Measurements from ENCODE around the gene CTIF.
"Not testable (repeated sequence)": the region's sequence is repeated elsewhere in the genome, so short reads cannot be mapped to it uniquely, and the experiment has no call there.

The CTIF gene

DNA sequence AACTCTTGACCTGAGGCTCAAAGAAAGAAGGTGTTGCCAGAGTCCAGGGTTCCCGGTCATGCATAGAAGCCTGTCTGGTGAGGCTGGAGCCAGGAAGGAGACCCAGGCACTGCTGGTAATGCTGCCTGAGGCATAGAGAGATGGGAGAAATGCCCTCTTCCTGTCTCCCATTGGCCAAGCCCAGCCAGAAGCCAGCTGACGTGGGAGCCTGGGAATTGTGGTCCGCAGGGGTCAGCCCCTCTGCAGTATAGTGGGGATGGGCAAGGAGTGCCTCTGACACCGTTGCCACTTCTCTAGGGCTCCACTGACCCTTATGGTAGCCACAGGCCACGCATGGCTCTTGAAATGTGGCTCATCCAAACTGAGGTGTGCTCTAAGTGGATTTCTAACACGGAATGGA, 95.7 kb downstream of the CTIF start:
- no peak overlapping the region for H3K4me3 ChIP-seq (ENCODE audit: low read depth, low read length)
- DNase-seq (ENCODE audit: low read depth) = no peak

DNA sequence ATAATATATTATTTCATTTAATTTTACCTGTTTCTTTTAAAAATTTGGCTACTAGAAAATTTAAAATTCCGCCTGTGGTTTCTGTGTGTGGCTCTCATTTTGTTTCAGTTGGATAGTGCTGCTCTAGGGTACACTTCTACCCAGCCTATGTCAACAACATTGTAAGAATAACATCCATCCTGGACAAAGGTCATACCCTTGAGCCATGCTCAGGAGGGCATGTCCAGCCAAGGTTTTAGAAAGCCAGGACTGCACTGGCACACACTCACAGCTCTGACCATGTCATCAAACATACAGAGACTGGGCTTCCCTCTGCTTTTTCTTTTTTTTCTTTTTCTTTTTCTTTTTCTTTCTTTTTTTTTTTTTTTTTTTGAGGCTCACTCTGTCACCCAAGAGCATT, 96.1 kb downstream of the CTIF start:
- DNase-seq (ENCODE audit: low read depth) = no peak

DNA sequence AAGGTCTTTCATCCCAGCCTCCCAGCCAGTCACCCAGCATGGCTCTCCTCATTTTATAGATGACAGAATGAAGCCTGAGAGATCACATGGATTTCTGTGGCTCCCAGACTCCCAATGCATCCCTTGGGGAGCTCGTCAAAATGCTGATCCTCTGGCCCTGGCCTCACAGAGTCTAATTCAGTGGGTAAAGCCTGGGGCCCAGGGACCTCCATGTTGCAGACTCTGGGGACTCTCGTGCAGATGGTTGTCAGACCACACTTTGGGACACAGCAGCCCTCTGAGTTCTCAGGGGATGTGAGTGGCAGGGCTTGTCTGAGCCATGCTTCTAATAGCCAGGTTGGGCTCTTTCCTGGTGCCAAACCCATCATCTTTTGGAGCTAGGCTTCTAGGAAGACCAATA, 97.0 kb downstream of the CTIF start:
- no peak overlapping the region for H3K4me3 ChIP-seq (ENCODE audit: low read depth, low read length)
- no peak for DNase-seq (ENCODE audit: low read depth)

More for the DNA sequence above, 96.1 kb downstream of the CTIF start:
- H3K4me3 ChIP-seq (ENCODE audit: low read depth, low read length) = no peak overlapping the region

DNA sequence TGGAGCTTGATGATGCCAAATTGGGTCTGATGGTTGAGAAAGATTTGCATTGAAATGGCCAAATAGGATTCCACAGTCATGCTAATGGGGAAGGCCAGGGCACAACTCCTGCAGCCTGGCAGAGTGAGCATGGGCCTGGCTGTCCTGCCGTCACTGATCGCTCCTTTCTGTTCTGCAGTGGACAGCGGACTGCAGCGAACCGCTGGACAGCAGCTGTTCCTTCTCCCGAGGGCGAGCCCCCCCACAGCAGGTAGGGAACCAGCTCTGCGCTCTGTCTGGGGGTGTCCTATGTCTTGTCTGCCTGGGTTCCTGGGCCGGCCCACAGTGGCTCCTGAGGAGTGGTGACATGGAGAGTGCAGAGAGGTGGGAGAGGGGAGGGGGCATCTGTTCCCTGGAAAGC, 97.6 kb downstream of the CTIF start:
- H3K4me3 ChIP-seq (ENCODE audit: low read depth, low read length) = no peak overlapping the region
- no peak for DNase-seq (ENCODE audit: low read depth)

DNA sequence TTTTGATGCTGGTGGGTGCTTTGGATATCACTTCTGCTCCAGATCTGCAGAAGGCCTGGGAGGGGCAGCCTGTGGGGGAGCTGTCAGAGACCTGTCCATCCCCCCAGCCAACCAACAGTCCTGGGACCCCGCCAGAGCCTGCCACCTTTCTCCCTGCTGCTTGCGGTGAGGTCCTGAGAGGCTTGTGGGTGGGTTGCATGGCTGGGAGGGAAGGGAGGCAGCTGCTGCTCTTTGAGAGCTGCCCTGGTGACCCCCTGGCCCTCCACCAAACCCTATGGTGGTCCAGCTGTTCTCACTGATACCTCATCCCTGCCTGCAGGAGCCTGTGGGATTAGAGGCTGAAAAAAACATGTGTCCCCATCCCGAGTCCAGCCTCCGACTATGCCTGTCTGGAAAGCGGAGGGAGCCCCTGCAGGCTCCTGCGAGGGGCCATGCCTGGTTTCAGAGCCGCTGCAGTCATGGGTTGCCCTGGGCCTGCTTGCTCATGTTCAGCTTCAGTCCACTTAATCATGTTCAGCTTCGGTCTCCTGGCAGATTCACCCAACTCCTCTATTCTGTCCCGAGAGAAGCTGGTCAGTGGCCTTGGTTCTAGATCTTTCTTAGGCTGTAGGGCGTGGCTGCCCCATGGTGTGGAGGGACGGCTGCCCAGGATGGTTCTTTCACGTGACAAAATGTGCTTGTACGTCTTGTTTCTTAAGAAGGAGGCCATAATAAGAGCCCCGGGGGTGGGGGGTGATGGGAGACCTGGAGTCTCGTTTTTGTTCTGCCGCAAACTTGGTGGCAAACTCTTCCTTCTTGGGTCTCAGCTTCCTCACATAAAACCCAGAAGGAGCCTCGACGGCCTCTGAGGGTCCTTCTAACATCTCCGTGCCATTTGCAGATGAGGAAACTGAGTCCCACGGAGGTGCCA, 98.5 kb downstream of the CTIF start:
- DNase-seq (ENCODE audit: low read depth) = no peak

DNA sequence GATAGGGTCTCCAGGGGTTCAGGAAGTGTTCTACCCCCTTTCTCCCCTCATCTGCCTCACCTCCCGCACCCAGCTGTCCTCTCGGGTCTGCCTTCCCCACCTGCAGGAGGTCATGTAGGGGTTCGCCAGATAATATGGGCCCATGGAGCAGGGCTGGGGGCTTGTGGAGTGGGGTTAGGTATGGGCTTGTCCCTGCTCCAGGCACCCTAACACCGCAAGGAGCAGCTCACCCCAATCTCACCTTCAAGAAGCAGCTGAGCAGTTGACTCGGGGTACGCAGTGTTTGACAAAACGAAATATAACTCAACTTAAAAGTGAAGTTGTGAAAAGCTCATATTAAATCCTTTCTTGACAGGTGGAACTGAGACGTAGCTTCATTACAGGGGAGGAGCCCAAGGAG, 99.6 kb downstream of the CTIF start:
- no peak for DNase-seq (ENCODE audit: low read depth)
- no peak overlapping the region for H3K4me3 ChIP-seq (ENCODE audit: low read depth, low read length)

More for the DNA sequence above, 98.5 kb downstream of the CTIF start:
- no peak overlapping the region for H3K4me3 ChIP-seq (ENCODE audit: low read depth, low read length)

DNA sequence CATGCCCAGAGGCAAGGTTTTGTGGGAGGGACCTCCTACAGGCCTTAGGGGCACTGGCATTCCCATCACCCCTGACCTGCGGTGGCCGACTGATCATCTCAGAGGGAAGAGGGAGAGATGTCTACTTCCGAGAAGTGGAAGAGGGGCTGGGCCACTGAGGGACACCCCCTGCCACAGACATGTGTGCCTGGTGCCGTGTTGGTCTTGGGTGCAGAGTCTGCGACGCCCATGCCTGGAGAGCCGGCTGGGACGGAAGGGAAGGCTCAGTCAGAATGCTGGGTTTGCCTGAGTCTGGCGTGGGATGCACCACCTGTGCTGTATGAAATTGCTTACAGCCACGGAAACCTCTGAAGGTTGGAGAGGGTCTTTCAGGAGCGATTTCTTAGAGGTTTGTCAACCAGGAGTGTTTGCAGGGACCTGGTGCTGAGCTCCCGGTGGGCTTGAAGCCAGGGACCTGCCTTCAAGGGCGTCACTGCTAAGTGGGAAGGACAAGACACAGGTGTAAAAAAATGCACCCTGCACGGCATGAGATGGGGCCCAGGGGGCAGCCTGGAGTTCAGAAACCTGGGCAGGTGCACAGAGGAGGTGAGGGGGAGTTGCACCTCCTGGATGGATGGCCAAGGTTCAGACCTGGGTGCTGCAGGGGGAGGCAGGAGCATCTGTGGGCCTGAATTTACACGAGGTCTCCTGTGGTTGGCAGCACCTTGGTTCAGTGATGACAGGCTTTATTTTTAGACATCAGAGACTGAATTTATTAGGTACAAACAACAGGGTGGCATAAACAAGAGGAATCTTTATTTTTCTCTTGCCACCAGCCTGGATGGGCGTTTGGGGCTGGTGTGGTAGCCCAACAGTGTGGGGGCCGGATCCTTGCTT, 100.3 kb downstream of the CTIF start:
- no peak overlapping the region for H3K4me3 ChIP-seq (ENCODE audit: low read depth, low read length)
- DNase-seq (ENCODE audit: low read depth) = no peak

DNA sequence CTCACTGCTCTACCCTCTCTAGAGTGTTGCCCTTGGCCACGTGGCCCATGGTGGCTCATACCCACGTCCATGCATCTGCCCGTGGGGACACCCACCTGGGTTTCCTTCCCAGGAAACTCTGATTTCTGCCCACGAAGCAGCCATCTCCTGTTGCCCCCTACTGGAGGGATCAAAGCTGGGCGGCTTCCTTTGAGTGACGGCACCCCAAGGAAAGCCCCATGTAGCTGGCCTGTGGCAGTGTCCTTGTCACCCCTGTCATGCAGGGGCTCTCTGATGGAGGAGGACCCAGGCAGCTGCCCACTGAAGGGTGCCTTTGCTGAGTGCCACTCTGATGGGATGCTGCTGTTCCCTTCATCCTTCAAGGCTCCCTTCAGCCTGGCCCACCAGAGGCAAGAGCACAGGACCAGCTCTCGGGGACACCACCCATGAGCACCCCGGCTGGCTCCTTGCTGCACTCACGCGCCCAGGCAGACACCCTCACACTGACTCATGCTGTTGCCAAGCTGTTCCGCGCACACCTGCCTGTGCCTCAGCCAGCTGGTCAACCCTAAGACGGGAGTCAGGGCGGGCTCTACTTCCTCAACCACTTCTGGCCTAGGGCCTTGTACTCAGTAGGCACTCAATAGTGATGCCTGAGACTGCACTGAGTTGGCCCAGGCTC, 101.1 kb downstream of the CTIF start:
- no peak for DNase-seq (ENCODE audit: low read depth)
- no peak overlapping the region for H3K4me3 ChIP-seq (ENCODE audit: low read depth, low read length)

DNA sequence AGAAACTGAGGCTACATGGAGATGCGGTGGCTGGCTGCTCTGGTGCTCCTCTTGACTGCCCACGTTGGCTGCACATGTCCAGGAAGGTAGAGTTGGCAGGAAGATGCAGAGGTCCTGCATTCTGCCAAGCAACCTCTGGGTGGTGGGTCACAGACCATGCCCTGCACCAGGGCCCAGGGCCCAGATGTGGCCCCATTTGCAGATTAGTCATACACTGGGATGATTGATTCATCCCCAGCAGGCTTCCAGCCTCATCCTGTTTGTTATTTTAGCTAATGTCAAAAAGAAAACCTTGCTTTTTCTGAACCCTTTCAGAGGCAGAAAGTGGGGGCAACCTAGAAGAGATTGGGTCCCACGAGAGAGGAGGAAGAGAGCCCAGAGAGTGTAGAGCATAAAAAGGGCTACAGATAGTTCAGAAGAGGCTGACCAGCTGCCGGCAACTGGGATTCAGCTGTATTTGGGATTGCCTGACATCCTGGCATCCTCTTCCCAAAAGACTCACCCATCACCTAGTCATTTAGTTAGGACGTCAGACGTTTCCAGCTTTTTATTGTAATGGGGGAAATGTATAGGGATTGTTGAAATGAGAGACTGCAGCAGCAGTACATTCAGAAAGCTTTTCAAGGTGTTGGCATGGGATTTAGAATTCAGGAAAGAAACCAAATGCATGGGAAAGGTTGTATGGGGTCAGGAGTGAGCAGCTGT, 101.9 kb downstream of the CTIF start:
- DNase-seq (ENCODE audit: low read depth) = no peak

DNA sequence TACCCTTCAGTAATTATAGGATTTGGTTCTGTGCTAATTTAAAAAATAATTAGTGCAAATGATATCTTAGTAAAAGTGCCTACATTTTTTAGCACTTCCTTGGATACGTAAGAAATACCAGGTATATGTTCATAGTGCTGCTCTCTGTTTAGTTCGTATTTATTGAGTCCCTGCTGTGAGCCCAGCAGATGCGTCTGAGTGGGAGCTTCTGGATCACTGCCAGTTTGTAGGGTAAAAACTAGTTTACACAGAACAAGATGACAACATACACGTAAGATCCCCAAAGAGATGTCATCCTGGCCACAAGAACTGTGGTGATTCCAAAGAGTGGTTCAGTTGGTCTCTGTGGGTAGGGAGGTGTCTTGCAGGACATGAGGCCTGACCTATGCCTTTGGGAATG, 103.2 kb downstream of the CTIF start:
- DNase-seq (ENCODE audit: low read depth) = no peak
- H3K4me3 ChIP-seq (ENCODE audit: low read depth, low read length) = no peak overlapping the region

More for the DNA sequence above, 101.9 kb downstream of the CTIF start:
- H3K4me3 ChIP-seq (ENCODE audit: low read depth, low read length) = no peak overlapping the region

DNA sequence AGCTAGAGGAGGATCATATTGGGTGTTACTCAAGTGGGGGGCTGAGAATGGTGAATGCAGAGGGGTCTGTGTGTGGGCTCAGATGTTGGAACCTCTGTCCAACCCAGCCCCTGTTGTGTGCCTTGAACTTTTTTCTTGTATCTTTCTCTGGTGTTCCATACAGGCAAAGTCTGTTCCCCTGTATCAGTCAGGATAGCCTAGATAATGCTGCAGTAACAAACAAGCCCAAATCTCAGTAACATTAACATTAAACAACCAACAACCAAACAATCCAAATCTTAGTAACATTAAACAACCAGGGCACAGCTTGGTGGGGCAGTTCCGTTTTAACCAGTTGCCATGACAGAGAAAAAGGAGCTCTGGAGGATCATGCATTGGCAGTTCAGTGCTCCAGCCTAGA, 103.7 kb downstream of the CTIF start:
- no peak for DNase-seq (ENCODE audit: low read depth)
- H3K4me3 ChIP-seq (ENCODE audit: low read depth, low read length) = no peak overlapping the region

DNA sequence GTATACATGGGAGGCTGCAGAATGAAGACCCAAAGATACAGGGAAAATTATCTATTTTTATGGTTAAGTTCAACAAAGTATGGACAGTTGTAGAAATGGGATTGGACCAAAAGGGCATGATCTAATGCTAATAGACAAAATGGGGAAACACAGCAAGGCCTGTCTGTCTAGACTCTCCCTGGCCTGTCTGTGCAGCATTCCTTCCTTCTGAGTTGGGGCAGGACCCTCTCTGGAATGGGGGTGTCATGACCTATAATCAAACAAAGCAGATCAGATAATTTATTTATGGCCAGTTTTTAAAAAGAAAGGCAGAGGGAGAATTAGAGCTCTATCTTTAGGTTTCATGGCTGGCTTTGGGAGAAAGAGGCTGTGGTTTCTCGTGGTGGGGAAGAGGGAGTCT, 104.4 kb downstream of the CTIF start:
- no peak overlapping the region for H3K4me3 ChIP-seq (ENCODE audit: low read depth, low read length)
- DNase-seq (ENCODE audit: low read depth) = no peak

DNA sequence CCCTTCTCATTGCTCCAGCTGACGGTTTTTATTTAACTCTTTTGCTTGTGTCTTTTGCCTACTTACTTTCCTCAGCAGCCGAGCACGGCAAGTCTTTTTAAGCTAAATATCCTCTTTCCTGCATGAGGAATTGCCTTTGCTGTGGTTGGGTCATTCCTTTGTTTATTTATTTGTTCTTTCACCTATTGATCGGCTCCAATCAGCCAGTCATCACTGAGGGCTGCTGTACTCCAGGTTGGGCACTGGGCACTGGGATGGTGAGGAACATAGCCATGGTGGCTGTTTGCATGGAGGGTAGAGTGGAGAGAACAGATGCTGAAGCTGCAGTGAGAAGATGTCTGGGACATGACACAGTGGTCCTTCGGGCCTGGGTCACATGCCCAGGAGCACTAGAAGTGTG, 105.2 kb downstream of the CTIF start:
- no peak overlapping the region for H3K4me3 ChIP-seq (ENCODE audit: low read depth, low read length)
- DNase-seq (ENCODE audit: low read depth) = no peak

DNA sequence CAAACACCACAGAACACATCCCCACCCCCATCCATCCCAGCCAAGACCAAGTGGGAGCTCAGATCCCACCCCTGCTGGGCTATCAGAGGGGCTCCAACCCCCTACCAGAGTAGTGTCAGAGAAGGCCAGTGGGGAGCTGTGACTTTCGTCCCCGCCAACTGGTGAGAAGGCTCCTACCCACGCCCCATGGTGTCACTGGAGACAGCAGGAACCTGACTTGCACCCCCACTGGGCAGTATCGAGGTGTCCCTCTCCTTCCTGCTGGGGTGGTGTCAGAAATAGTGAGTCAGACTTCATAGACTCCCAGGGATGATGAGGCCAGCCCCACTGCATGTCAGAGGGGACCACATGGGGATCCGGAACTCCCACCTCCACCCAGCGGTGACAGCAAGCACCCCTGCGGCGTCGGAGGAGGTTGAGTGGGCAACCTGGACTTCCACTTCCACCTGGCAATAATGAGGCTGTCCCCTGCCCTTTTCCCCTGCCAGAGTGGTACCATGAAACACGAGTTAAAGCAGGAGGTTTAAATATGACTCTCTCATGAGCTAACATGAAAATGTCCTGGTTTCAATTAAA, 106.7 kb downstream of the CTIF start:
- no peak overlapping the region for H3K4me3 ChIP-seq (ENCODE audit: low read depth, low read length)
- no peak for DNase-seq (ENCODE audit: low read depth)

DNA sequence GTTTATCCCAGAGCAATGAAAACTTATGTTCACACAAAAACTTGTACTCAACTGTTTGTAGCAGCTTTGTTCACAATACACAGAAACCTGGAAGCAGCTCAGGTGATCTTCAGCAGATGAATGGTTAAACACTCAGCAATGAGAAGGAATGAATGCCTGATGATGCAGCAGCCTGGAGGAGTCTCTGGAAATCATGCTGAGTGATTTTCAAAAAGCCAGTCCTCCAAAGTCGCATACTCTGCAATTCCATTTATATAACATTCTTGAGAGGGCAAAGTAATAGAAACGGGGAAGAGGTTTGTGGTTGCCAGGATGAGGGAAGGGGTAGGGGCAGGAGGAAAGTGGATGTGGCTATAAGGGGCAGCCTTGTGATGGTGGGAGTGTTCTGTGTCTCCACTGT, 108.1 kb downstream of the CTIF start:
- H3K4me3 ChIP-seq (ENCODE audit: low read depth, low read length) = no peak overlapping the region
- DNase-seq (ENCODE audit: low read depth) = no peak

DNA sequence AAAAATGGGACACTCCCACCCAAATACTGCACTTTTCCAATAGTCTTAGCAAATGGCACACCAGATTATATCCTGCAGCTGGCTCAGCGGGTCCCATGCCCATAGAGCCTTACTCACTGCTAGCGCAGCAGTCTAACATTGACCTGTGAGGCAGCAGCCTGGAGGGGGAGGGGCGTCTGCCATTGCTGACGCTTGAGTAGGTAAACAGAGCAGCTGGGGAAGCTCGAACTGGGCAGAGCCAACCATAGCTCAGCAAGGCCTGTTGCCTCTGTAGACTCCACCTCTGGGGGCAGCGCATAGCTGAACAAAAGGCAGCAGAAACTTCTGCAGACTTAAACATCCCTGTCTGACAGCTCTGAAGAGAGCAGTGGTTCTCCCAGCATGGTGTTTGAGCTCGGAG, 110.4 kb downstream of the CTIF start:
- no peak overlapping the region for H3K4me3 ChIP-seq (ENCODE audit: low read depth, low read length)
- DNase-seq (ENCODE audit: low read depth) = no peak

DNA sequence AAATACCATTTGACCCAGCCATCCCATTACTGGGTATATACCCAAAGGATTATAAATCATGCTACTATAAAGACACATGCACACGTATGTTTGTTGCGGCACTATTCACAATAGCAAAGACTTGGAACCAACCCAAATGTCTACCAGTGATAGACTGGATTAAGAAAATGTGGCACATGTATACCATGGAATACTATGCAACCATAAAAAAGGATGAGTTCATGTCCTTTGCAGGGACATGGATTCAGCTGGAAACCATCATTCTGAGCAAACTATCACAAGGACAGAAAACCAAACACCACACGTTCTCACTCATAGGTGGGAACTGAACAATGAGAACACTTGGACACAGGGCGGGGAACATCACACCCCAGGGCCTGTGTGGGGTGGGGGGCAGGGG, 115.8 kb downstream of the CTIF start:
- not testable (repeated sequence) for DNase-seq (ENCODE audit: low read depth); H3K4me3 ChIP-seq (ENCODE audit: low read depth, low read length)

DNA sequence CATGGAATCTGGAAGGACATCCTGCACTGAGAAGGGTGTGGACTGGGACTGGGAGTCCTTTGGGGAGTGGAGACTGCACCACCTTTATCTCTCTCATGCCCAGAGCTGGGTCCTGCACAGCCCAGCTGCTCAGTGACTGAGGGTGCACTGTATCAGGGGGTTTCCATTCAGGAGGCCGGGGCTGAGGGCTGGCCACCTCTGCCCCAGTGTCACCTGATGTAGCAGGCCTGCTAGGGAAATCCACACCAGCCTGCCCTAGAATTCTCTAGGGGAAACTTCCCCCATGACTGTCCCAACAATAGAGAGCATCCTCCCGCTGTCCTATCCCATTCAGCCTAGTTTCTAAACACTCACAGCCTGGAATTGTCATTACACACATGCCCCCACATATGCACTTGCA, 116.7 kb downstream of the CTIF start:
- no peak overlapping the region for H3K4me3 ChIP-seq (ENCODE audit: low read depth, low read length)
- DNase-seq (ENCODE audit: low read depth) = no peak

DNA sequence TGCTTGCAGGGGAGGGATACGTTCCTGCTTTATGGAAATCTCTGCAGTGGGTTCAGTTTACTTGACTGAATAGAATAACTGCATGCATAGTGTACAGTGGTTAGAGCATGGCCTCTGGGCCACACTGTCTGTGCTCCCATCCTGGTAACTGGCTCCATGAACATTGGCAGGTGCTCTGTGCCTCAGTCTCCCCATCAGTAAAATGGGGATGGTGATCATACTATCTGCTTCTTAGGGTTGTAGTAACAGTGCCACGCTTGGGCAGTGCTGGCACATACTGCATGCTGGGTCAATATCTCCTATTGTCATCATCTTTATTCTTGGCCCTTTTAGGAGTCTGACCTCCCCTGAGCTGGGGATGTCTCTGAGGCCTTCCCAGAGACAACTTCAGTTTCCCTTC, 117.3 kb downstream of the CTIF start:
- no peak overlapping the region for H3K4me3 ChIP-seq (ENCODE audit: low read depth, low read length)
- no peak for DNase-seq (ENCODE audit: low read depth)

Measured in skeletal muscle cell (primary cell).